ENCODE data around the gene SDF2.

- TF ChIP-seq, protein P1, sequence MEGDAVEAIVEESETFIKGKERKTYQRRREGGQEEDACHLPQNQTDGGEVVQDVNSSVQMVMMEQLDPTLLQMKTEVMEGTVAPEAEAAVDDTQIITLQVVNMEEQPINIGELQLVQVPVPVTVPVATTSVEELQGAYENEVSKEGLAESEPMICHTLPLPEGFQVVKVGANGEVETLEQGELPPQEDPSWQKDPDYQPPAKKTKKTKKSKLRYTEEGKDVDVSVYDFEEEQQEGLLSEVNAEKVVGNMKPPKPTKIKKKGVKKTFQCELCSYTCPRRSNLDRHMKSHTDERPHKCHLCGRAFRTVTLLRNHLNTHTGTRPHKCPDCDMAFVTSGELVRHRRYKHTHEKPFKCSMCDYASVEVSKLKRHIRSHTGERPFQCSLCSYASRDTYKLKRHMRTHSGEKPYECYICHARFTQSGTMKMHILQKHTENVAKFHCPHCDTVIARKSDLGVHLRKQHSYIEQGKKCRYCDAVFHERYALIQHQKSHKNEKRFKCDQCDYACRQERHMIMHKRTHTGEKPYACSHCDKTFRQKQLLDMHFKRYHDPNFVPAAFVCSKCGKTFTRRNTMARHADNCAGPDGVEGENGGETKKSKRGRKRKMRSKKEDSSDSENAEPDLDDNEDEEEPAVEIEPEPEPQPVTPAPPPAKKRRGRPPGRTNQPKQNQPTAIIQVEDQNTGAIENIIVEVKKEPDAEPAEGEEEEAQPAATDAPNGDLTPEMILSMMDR (conservative IDR thresholded peaks at IDR 0.05; ENCODE audit: low read depth, low read length) = no peak
- no peak for TF ChIP-seq SMC3 (IDR thresholded peaks at IDR 0.05; ENCODE audit: low read depth, low read length)
- TF ChIP-seq CEBPB (IDR thresholded peaks at IDR 0.05; ENCODE audit: low read depth, low read length) = no peak
- no peak for TF ChIP-seq RFX5 (IDR thresholded peaks at IDR 0.05; ENCODE audit: low read depth, low read length)
- no peak for TF ChIP-seq POLR2A (IDR thresholded peaks at IDR 0.05; ENCODE audit: low read depth, low read length)
- TF ChIP-seq BHLHE40 (IDR thresholded peaks at IDR 0.05; ENCODE audit: low read depth, low read length) = no peak
- no peak for TF ChIP-seq NFE2L2 (IDR thresholded peaks at IDR 0.05; ENCODE audit: low read depth, low read length)
- no peak for TF ChIP-seq USF2 (IDR thresholded peaks at IDR 0.05; ENCODE audit: low read depth, low read length)
- TF ChIP-seq RAD21 (IDR thresholded peaks at IDR 0.05; ENCODE audit: low read length) = no peak
- no peak for TF ChIP-seq RCOR1 (IDR thresholded peaks at IDR 0.05; ENCODE audit: insufficient replicate concordance, low read length)
- no peak for TF ChIP-seq MXI1 (IDR thresholded peaks at IDR 0.05; ENCODE audit: borderline replicate concordance, low read depth, low read length)
- TF ChIP-seq, protein P2, sequence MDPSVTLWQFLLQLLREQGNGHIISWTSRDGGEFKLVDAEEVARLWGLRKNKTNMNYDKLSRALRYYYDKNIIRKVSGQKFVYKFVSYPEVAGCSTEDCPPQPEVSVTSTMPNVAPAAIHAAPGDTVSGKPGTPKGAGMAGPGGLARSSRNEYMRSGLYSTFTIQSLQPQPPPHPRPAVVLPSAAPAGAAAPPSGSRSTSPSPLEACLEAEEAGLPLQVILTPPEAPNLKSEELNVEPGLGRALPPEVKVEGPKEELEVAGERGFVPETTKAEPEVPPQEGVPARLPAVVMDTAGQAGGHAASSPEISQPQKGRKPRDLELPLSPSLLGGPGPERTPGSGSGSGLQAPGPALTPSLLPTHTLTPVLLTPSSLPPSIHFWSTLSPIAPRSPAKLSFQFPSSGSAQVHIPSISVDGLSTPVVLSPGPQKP (IDR thresholded peaks at IDR 0.05; ENCODE audit: borderline replicate concordance, low read depth, low read length) = no peak
- TF ChIP-seq FOS (IDR thresholded peaks at IDR 0.05; ENCODE audit: low read depth, low read length) = no peak
- TF ChIP-seq MAZ (IDR thresholded peaks at IDR 0.05; ENCODE audit: borderline replicate concordance, low read depth, low read length) = no peak
Measured at GRCh38 chr17:28705728-28706334, 44.1 kb upstream of the SDF2 start.
